Naive thymus-derived CD4-positive, alpha-beta T cell (primary cell): ENCODE data around the gene TECPR1. TPM values are rescaled to one million over a fixed set of nuclear protein-coding genes. Genes with fewer than 3 reads are reported as not detected.

Source experiments
- ATAC-seq: fragments of 150-1000 bp; cut with Tn5 transposase; 2 replicates; pipeline ENCODE4 v1.10.0; 2021; ENCODE audit warnings: mild to moderate bottlenecking, moderate library complexity
- CTCF ChIA-PET: fragments of 350-600 bp; sonication (Branson Sonifier 250); formaldehyde crosslinking; loops from one replicate; lab custom pipeline; 2021; ENCODE audit warnings: antibody characterized with exemption; lab: Charles Lee
- POLR2A ChIA-PET: fragments of 350-600 bp; sonication (Branson Sonifier 250); formaldehyde crosslinking; loops from one replicate; lab custom pipeline; 2021; ENCODE audit warnings: antibody characterized with exemption, inconsistent platforms; lab: Charles Lee
- DNase-seq, 9 donors: peaks; one replicate each; pipeline versions ENCODE4 v3.0.0 to v3.0.0-alpha.2; 2020 to 2022; ENCODE audit warnings: mixed read lengths in 1 of 9
- H3K27ac ChIP-seq: one replicate; pipeline ENCODE4 v1.7.0; 2013; ENCODE audit warnings: mild to moderate bottlenecking, low read depth, low read length, moderate library complexity
- H3K27me3 ChIP-seq, 2 donors: one replicate each; pipeline ENCODE4 v1.7.0; 2013; ENCODE audit warnings: low read length in 2 of 2, mild to moderate bottlenecking in 2 of 2, moderate library complexity in 2 of 2; ENCODE audit not compliant: control insufficient read depth in 2 of 2, insufficient read depth in 2 of 2
- H3K36me3 ChIP-seq, 3 experiments: 1 replicate in 2 of 3; 2 replicates in 1 of 3; pipeline ENCODE4 v1.7.0; 2013; ENCODE audit warnings: low read length in 3 of 3, mild to moderate bottlenecking in 3 of 3, moderate library complexity in 1 of 3; ENCODE audit not compliant: insufficient read depth in 3 of 3, control insufficient read depth in 2 of 3
- H3K4me1 ChIP-seq, 2 donors: one replicate each; pipeline ENCODE4 v1.7.0; 2013; ENCODE audit warnings: low read length in 2 of 2, mild to moderate bottlenecking in 2 of 2, moderate library complexity in 1 of 2; ENCODE audit not compliant: control insufficient read depth in 2 of 2, insufficient read depth in 2 of 2
- H3K4me3 ChIP-seq: 2 replicates; pipeline ENCODE4 v1.7.0; 2013; ENCODE audit warnings: mild to moderate bottlenecking, low read length
- H3K9me3 ChIP-seq, 3 experiments: 1 replicate in 2 of 3; 2 replicates in 1 of 3; pipeline ENCODE4 v1.7.0; 2013; ENCODE audit warnings: low read length in 3 of 3; ENCODE audit not compliant: control insufficient read depth in 2 of 3
- H3K27ac Mint-ChIP-seq, 9 donors: one replicate each; pipeline ENCODE4 v1.8.0; 2020 to 2022; ENCODE audit warnings: mixed read lengths in 9 of 9, mild to moderate bottlenecking in 8 of 9, moderate library complexity in 5 of 9, inconsistent platforms in 2 of 9
- H3K27me3 Mint-ChIP-seq, 5 donors: one replicate each; pipeline ENCODE4 v1.8.0; 2021 to 2022; ENCODE audit warnings: mixed read lengths in 5 of 5, mild to moderate bottlenecking in 1 of 5
- H3K36me3 Mint-ChIP-seq, 5 donors: one replicate each; pipeline ENCODE4 v1.8.0; 2020 to 2022; ENCODE audit warnings: mixed read lengths in 5 of 5, mild to moderate bottlenecking in 3 of 5, inconsistent platforms in 1 of 5
- H3K4me1 Mint-ChIP-seq, 7 donors: one replicate each; pipeline ENCODE4 v1.8.0; 2020 to 2022; ENCODE audit warnings: mixed read lengths in 7 of 7, mild to moderate bottlenecking in 3 of 7, inconsistent platforms in 1 of 7
- H3K4me3 Mint-ChIP-seq, 10 donors: one replicate each; pipeline ENCODE4 v1.8.0; 2020 to 2022; ENCODE audit warnings: mild to moderate bottlenecking in 10 of 10, mixed read lengths in 10 of 10, moderate library complexity in 6 of 10, inconsistent platforms in 2 of 10
- H3K9me3 Mint-ChIP-seq, 11 donors: one replicate each; pipeline ENCODE4 v1.8.0; 2020 to 2022; ENCODE audit warnings: mixed read lengths in 11 of 11, mild to moderate bottlenecking in 4 of 11, inconsistent platforms in 1 of 11, moderate library complexity in 1 of 11
- intact Hi-C, 2 donors: fragments of 100-400 bp; cut with micrococcal nuclease; formaldehyde crosslinking; loops; one replicate each; pipeline ENCODE4 v1.15.1; 2023
- polyA plus RNA-seq, 2 donors: library from polyadenylated mRNA; unstranded; fragments of 300-500 nt; fragmentation: Illumina TruSeq; gene quantifications; one replicate each; pipeline ENCODE4 v1.2.3, GENCODE V29; 2021
- total RNA-seq, 6 experiments: library from RNA in 5 of 6; stranded (reverse) in 5 of 6; gene quantifications; 1 replicate in 5 of 6; 2 replicates in 1 of 6; pipeline ENCODE4 v1.2.3 and lab custom pipeline; 2021 to 2026

The TECPR1 gene
- total and polyA plus RNA-seq, 7 experiments from 2014 or later: 21.0 to 203 (median 119) TPM

GRCh38 chr7:98285157-98286092, 33.4 kb upstream of the TECPR1 start:
- Mint-ChIP-seq H3K27ac (peak overlapping the region in 8 of 9 donors; percentile 24 to 91 (median 72)), H3K4me1 (peaks cover 20 to 48% (median 38%) of the 10 kb centered on the region in 7 donors), H3K9me3 (no peaks in the 10 kb centered on the region), H3K36me3 (peaks cover 0 to 6% (median 0%) of the 10 kb centered on the region in 5 donors), H3K4me3 (peak overlapping the region in 5 of 10 donors; percentile 21 to 87 (median 84)), H3K27me3 (no peaks in the 10 kb centered on the region)
- DNase-seq (no peak), ATAC-seq (no peak)
- ChIA-PET POLR2A (interaction anchor here (1.6 kb wide), 1 partner anchor 34 kb away, joined by 9 read pairs; no protein-coding TSS in a partner anchor), CTCF (interaction anchor here (0.6 to 1.0 kb wide), 2 partner anchors 80 to 116 kb away, joined by 3 read pairs; no protein-coding TSS in a partner anchor)
- H3K27me3 ChIP-seq: no peaks in the 10 kb centered on the region
- H3K4me1 ChIP-seq: peaks cover 10 to 30% of the 10 kb centered on the region in 2 donors
- H3K27ac ChIP-seq: peak overlapping the region; percentile 47
- intact Hi-C loops: loop anchor here in 1 of 2 donors (10.0 kb wide), 1 partner anchor 411 kb away; the partner anchor contains the start of gene ASNS
- H3K4me3 ChIP-seq: no peak overlapping the region
- no peaks in the 10 kb centered on the region for H3K9me3 ChIP-seq
- H3K36me3 ChIP-seq: peaks cover 0 to 8% (median 0%) of the 10 kb centered on the region in 3 experiments

- peak overlapping the region in 8 of 9 donors; percentile 24 to 91 (median 72) for H3K27ac Mint-ChIP-seq
Measured at GRCh38 chr7:98284335-98285036, 32.5 kb upstream of the TECPR1 start.

GRCh38 chr7:98283887-98284222, 31.8 kb upstream of the TECPR1 start:
- POLR2A ChIA-PET: interaction anchor here (8.3 kb wide), 1 partner anchor 32 kb away, joined by 106 read pairs; the partner anchor contains the start of gene TECPR1
- no peaks in the 10 kb centered on the region for H3K27me3 ChIP-seq
- H3K4me1 ChIP-seq: peaks cover 10 to 30% of the 10 kb centered on the region in 2 donors
- intact Hi-C loops: loop anchor here in 1 of 2 donors (5.0 to 10.0 kb wide), 2 partner anchors 82 to 409 kb away; partner anchors contain the start of gene ASNS
- H3K4me3 Mint-ChIP-seq: peak overlapping the region in 9 of 10 donors; percentile 14 to 89 (median 84)
- peaks cover 0 to 8% (median 0%) of the 10 kb centered on the region in 3 experiments for H3K36me3 ChIP-seq
- no peaks in the 10 kb centered on the region for H3K9me3 Mint-ChIP-seq
- H3K27me3 Mint-ChIP-seq: no peaks in the 10 kb centered on the region
- H3K4me3 ChIP-seq: no peak overlapping the region
- CTCF ChIA-PET: no interaction called here
- peak overlapping the region in 4 of 9 donors; percentile 41 to 81 (median 70) for H3K27ac Mint-ChIP-seq
- no peak for DNase-seq
- no peaks in the 10 kb centered on the region for H3K9me3 ChIP-seq
- H3K27ac ChIP-seq: peak overlapping the region; percentile 92
- peaks cover 0 to 6% (median 0%) of the 10 kb centered on the region in 5 donors for H3K36me3 Mint-ChIP-seq
- H3K4me1 Mint-ChIP-seq: peaks cover 20 to 50% (median 40%) of the 10 kb centered on the region in 7 donors
- ATAC-seq: no peak

More at GRCh38 chr7:98284335-98285036, 32.5 kb upstream of the TECPR1 start:
- Histone ChIP-seq H3K9me3 (no peaks in the 10 kb centered on the region), H3K4me3 (no peak overlapping the region), H3K36me3 (peaks cover 0 to 8% (median 0%) of the 10 kb centered on the region in 3 experiments), H3K27ac (peak overlapping the region; percentile 47), H3K4me1 (peaks cover 10 to 30% of the 10 kb centered on the region in 2 donors), H3K27me3 (no peaks in the 10 kb centered on the region)
- intact Hi-C loops: loop anchor here in 1 of 2 donors (5.0 to 10.0 kb wide), 2 partner anchors 82 to 410 kb away; partner anchors contain the start of gene ASNS
- Mint-ChIP-seq H3K4me3 (peak overlapping the region; percentile 37 to 89 (median 82)), H3K27me3 (no peaks in the 10 kb centered on the region), H3K36me3 (peaks cover 0 to 6% (median 0%) of the 10 kb centered on the region in 5 donors), H3K9me3 (no peaks in the 10 kb centered on the region), H3K4me1 (peaks cover 20 to 50% (median 40%) of the 10 kb centered on the region in 7 donors)
- ChIA-PET POLR2A (interaction anchor here (1.6 kb wide), 1 partner anchor 33 kb away, joined by 9 read pairs; no protein-coding TSS in a partner anchor), CTCF (no interaction called here)
- no peak for DNase-seq
- ATAC-seq: no peak

GRCh38 chr7:98283127-98283886, 31.3 kb upstream of the TECPR1 start:
- H3K27me3 Mint-ChIP-seq: no peaks in the 10 kb centered on the region

GRCh38 chr7:98282703-98283102, 30.7 kb upstream of the TECPR1 start:
- Mint-ChIP-seq H3K27ac (peak overlapping the region; percentile 61 to 93 (median 86)), H3K27me3 (no peaks in the 10 kb centered on the region), H3K4me1 (peaks cover 20 to 46% (median 36%) of the 10 kb centered on the region in 7 donors), H3K36me3 (peaks cover 0 to 6% (median 0%) of the 10 kb centered on the region in 5 donors), H3K9me3 (no peaks in the 10 kb centered on the region), H3K4me3 (peak overlapping the region; percentile 80 to 89 (median 85))
- POLR2A ChIA-PET: interaction anchor here (0.8 to 8.3 kb wide), 2 partner anchors 31 to 55 kb away, joined by 4 to 106 read pairs; partner anchors contain the start of gene TECPR1
- Histone ChIP-seq H3K4me1 (peaks cover 10 to 30% of the 10 kb centered on the region in 2 donors), H3K4me3 (peak overlapping the region; percentile 58), H3K36me3 (peaks cover 0 to 3% (median 0%) of the 10 kb centered on the region in 3 experiments), H3K9me3 (no peaks in the 10 kb centered on the region), H3K27me3 (no peaks in the 10 kb centered on the region), H3K27ac (peak overlapping the region; percentile 92)
- CTCF ChIA-PET: no interaction called here
- DNase-seq: no peak
- no peak for ATAC-seq
- intact Hi-C loops: loop anchor here in 1 of 2 donors (5.0 to 10.0 kb wide), 2 partner anchors 80 to 408 kb away; partner anchors contain the start of gene ASNS

More at GRCh38 chr7:98283127-98283886, 31.3 kb upstream of the TECPR1 start:
- Mint-ChIP-seq H3K9me3 (no peaks in the 10 kb centered on the region), H3K36me3 (peaks cover 0 to 6% (median 0%) of the 10 kb centered on the region in 5 donors), H3K4me1 (peaks cover 20 to 47% (median 36%) of the 10 kb centered on the region in 7 donors), H3K4me3 (peak overlapping the region; percentile 80 to 89 (median 85)), H3K27ac (peak overlapping the region; percentile 23 to 93 (median 86))
- H3K27ac ChIP-seq: peak overlapping the region; percentile 92
- ATAC-seq (no peak), DNase-seq (no peak)
- H3K4me3 ChIP-seq: peak overlapping the region; percentile 58
- no peaks in the 10 kb centered on the region for H3K27me3 ChIP-seq
- ChIA-PET CTCF (no interaction called here), POLR2A (interaction anchor here (0.8 to 8.3 kb wide), 2 partner anchors 32 to 55 kb away, joined by 4 to 106 read pairs; partner anchors contain the start of gene TECPR1)
- H3K9me3 ChIP-seq: no peaks in the 10 kb centered on the region
- H3K36me3 ChIP-seq: peaks cover 0 to 8% (median 0%) of the 10 kb centered on the region in 3 experiments
- peaks cover 10 to 30% of the 10 kb centered on the region in 2 donors for H3K4me1 ChIP-seq
- intact Hi-C loops: loop anchor here in 1 of 2 donors (5.0 to 10.0 kb wide), 2 partner anchors 81 to 409 kb away; partner anchors contain the start of gene ASNS
